K562 (cell line): ENCODE results near the gene KRT82.

Experiments
- CEBPB ChIP-seq: fragments of 450-650 bp; IDR thresholded peaks from 2 replicates; pipeline ENCODE4 v1.6.1; 2016; ENCODE audit warnings: missing genetic modification characterization, missing compliant biosample characterization
- CHD2 ChIP-seq: IDR thresholded peaks from 2 replicates; pipeline ENCODE4 v1.6.1; 2011; ENCODE audit warnings: low read depth, low read length
- CTCF ChIP-seq, 3 experiments: IDR thresholded peaks in 2 of 3; conservative IDR thresholded peaks in 1 of 3; 2 replicates each; pipeline ENCODE4 v1.5.1; 2011 to 2012; ENCODE audit warnings: low read length in 3 of 3, mild to moderate bottlenecking in 3 of 3, control low read depth in 2 of 3, improper control_type of control experiment in 1 of 3, inconsistent platforms in 1 of 3, low read depth in 1 of 3, mixed read lengths in 1 of 3, moderate library complexity in 1 of 3; ENCODE audit not compliant: insufficient read depth in 2 of 3
- GABPA ChIP-seq: fragments of 200-800 bp; sonication (Bioruptor generic); conservative IDR thresholded peaks from 2 replicates; pipeline ENCODE4 v1.6.1; 2016; ENCODE audit warnings: low read depth, missing genetic modification characterization, missing compliant biosample characterization
- POLR2A ChIP-seq: fragments of 450-650 bp; conservative IDR thresholded peaks from 2 replicates; pipeline ENCODE4 v1.6.1; 2016
- PTRF ChIP-seq: fragments of 450-650 bp; IDR thresholded peaks from 2 replicates; pipeline ENCODE4 v1.6.1; 2016; ENCODE audit warnings: mild to moderate bottlenecking, missing genetic modification characterization, missing compliant biosample characterization
- ZSCAN29 ChIP-seq: fragments of 450-650 bp; IDR thresholded peaks from 2 replicates; pipeline ENCODE4 v1.6.1; 2017

GRCh38 chr12:52352951-52353350 is 53.2 kb downstream of the KRT82 start:
- TF ChIP-seq GABPA (no peak), POLR2A (no peak), CEBPB (no peak), PTRF (tag) (no peak), CHD2 (no peak), ZSCAN29 (no peak), CTCF (IDR thresholded peaks at IDR 0.05 in 2 of 3, conservative IDR thresholded peaks at IDR 0.05 in 1 of 3; ENCODE audit: insufficient read depth in 2 of 3, low read depth in 1 of 3, low read length in 3 of 3) (no peak)
